Measurements from ENCODE around the gene NTRK2.

DNA sequence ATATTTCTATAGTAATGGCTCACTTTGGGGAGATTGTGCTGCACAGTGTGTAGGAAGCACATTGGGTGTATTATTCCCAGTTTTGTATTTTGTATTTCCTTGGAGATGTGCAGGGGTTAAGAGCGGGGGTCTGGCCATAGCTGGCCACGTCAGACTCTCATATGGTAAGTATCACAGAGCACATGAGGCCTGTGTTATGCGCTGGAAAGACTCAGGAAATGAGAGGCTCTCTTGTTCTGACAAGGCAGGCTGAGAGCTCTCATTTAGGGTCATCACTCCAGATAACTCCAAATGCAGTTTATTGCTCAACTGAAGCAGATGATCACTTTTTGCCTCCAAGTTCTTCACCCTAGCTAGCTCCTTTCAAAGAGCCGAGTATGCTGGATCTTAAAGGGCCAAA is 205.7 kb downstream of the NTRK2 start:
- TF ChIP-seq POLR2A (IDR thresholded peaks at IDR 0.05) = no peak
- TF ChIP-seq, protein P1, sequence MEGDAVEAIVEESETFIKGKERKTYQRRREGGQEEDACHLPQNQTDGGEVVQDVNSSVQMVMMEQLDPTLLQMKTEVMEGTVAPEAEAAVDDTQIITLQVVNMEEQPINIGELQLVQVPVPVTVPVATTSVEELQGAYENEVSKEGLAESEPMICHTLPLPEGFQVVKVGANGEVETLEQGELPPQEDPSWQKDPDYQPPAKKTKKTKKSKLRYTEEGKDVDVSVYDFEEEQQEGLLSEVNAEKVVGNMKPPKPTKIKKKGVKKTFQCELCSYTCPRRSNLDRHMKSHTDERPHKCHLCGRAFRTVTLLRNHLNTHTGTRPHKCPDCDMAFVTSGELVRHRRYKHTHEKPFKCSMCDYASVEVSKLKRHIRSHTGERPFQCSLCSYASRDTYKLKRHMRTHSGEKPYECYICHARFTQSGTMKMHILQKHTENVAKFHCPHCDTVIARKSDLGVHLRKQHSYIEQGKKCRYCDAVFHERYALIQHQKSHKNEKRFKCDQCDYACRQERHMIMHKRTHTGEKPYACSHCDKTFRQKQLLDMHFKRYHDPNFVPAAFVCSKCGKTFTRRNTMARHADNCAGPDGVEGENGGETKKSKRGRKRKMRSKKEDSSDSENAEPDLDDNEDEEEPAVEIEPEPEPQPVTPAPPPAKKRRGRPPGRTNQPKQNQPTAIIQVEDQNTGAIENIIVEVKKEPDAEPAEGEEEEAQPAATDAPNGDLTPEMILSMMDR (IDR thresholded peaks at IDR 0.05 in 4 of 5, conservative IDR thresholded peaks at IDR 0.05 in 1 of 5) = no peak
